B cell (primary cell): Measurements from ENCODE around the gene TRPV4.

Experiments used
- CTCF ChIP-seq: fragments of 200-600 bp; IDR thresholded peaks from one replicate; pipeline ENCODE4 v1.8.0; 2022; ENCODE audit warnings: antibody characterized with exemption, mild to moderate bottlenecking
- EZH2 ChIP-seq: IDR thresholded peaks from 2 replicates; pipeline ENCODE4 v1.6.1; 2012; ENCODE audit warnings: borderline replicate concordance, low read depth, mild to moderate bottlenecking, moderate library complexity, low read length; ENCODE audit not compliant: insufficient read depth, poor library complexity, severe bottlenecking

GRCh38 chr12:109821968-109822367, 11.2 kb downstream of the TRPV4 start:
- TF ChIP-seq CTCF (no peak), EZH2 (no peak)
